AG04450 (cell line): ENCODE measurements around the gene FAAP20. TPM values are rescaled to one million over a fixed set of nuclear protein-coding genes. Genes with fewer than 3 reads are reported as not detected.

ENCODE experiments used
- CTCF ChIA-PET: fragments of 300-600, 350-600 bp; formaldehyde crosslinking; extraction: SDS; loops from one replicate; lab custom pipeline; 2022; ENCODE audit warnings: antibody characterized with exemption, inconsistent platforms; lab: Charles Lee
- POLR2A ChIA-PET: fragments of 350-600 bp; formaldehyde crosslinking; extraction: SDS; loops from one replicate; lab custom pipeline; 2021; ENCODE audit warnings: antibody characterized with exemption, inconsistent platforms; lab: Yijun Ruan, JAX
- DNase-seq: peaks from one replicate; pipeline ENCODE4 v3.0.0-alpha.2; 2011; ENCODE audit warnings: low read depth, low spot score
- H3K27ac ChIP-seq: one replicate; pipeline ENCODE4 v1.5.1; 2012; ENCODE audit warnings: low read depth, low read length, control low read depth
- H3K27me3 ChIP-seq: one replicate; pipeline ENCODE4 v1.6.0; 2012; ENCODE audit warnings: low read length; ENCODE audit not compliant: control insufficient read depth, insufficient read depth
- H3K4me3 ChIP-seq: 2 replicates; pipeline ENCODE4 v1.5.1; 2011; ENCODE audit warnings: mild to moderate bottlenecking, low read depth, low read length, control low read depth
- H3K9me3 ChIP-seq: 2 replicates; pipeline ENCODE4 v1.5.1; 2012; ENCODE audit warnings: low read length; ENCODE audit not compliant: control insufficient read depth, insufficient read depth
- CTCF ChIP-seq: IDR thresholded peaks from 2 replicates; pipeline ENCODE4 v1.5.1; 2011; ENCODE audit warnings: low read depth, low read length, control low read depth, inconsistent platforms
- polyA plus RNA-seq: library from polyadenylated mRNA; depleted of rRNA; stranded (reverse); fragments of >200 nt; gene quantifications from 2 replicates; pipeline ENCODE4 v1.2.3, GENCODE V29; 2011

FAAP20 gene
- polyA plus RNA-seq, 1 experiment = 9.7 TPM

- TF ChIP-seq CTCF = no peak
- Histone ChIP-seq H3K4me3 (no peak overlapping the region), H3K27ac (no peak overlapping the region), H3K9me3 (peaks cover 9% of the 10 kb centered on the region; the same call in 1 of the 2 replicates), H3K27me3 (peaks cover 2% of the 10 kb centered on the region)
- ChIA-PET POLR2A (no interaction called here), CTCF (interaction anchor here (1.2 to 2.7 kb wide), 2 partner anchors 15 to 19 kb away, joined by 4 to 10 read pairs; no protein-coding TSS in a partner anchor)
- no peak for DNase-seq
Observed at GRCh38 chr1:2159124-2159523, 35.4 kb downstream of the FAAP20 start.

- Histone ChIP-seq H3K27me3 (peaks cover 2% of the 10 kb centered on the region), H3K27ac (no peak overlapping the region), H3K4me3 (no peak overlapping the region), H3K9me3 (peaks cover 4% of the 10 kb centered on the region; the same call in 1 of the 2 replicates)
- POLR2A ChIA-PET = no interaction called here
- no peak for DNase-seq
- no peak for TF ChIP-seq CTCF
- CTCF ChIA-PET = interaction anchor here (1.2 kb wide), 1 partner anchor 18 kb away, joined by 4 read pairs; no protein-coding TSS in a partner anchor
Observed at GRCh38 chr1:2158272-2158671, 36.3 kb downstream of the FAAP20 start.

GRCh38 chr1:2157856-2158255 lies 36.7 kb downstream of the FAAP20 start:
- ChIA-PET POLR2A (interaction anchor here (0.7 kb wide), 1 partner anchor 9 kb away, joined by 4 read pairs; no protein-coding TSS in a partner anchor), CTCF (interaction anchor here (1.2 to 2.4 kb wide), 2 partner anchors 17 to 18 kb away, joined by 4 to 13 read pairs; no protein-coding TSS in a partner anchor)
- TF ChIP-seq CTCF = no peak

GRCh38 chr1:2156866-2157265 lies 37.7 kb downstream of the FAAP20 start:
- Histone ChIP-seq H3K9me3 (no peaks in the 10 kb centered on the region; the same call in 1 of the 2 replicates), H3K27me3 (peaks cover 4% of the 10 kb centered on the region), H3K27ac (no peak overlapping the region), H3K4me3 (no peak overlapping the region)
- ChIA-PET POLR2A (no interaction called here), CTCF (interaction anchor here (1.3 to 2.4 kb wide), 2 partner anchors 17 to 18 kb away, joined by 4 to 13 read pairs; no protein-coding TSS in a partner anchor)
- DNase-seq = no peak
- no peak for TF ChIP-seq CTCF

More at GRCh38 chr1:2157856-2158255, 36.7 kb downstream of the FAAP20 start:
- Histone ChIP-seq H3K27me3 (peaks cover 4% of the 10 kb centered on the region), H3K9me3 (no peaks in the 10 kb centered on the region; the same call in 1 of the 2 replicates), H3K27ac (no peak overlapping the region), H3K4me3 (no peak overlapping the region)
- no peak for DNase-seq

- Histone ChIP-seq H3K9me3 (no peaks in the 10 kb centered on the region; the same call in 1 of the 2 replicates), H3K27ac (no peak overlapping the region), H3K27me3 (peaks cover 2% of the 10 kb centered on the region), H3K4me3 (no peak overlapping the region)
- no peak for DNase-seq
- ChIA-PET POLR2A (no interaction called here), CTCF (interaction anchor here (1.3 to 2.4 kb wide), 2 partner anchors 15 to 19 kb away, joined by 4 to 13 read pairs; no protein-coding TSS in a partner anchor)
- no peak for TF ChIP-seq CTCF
Observed at GRCh38 chr1:2155788-2156187, 38.8 kb downstream of the FAAP20 start.
